ENCODE results near the gene LMLN.
"Not testable (repeated sequence)": the region's sequence is repeated elsewhere in the genome, so short reads cannot be mapped to it uniquely, and the experiment has no call there.

LMLN gene

GRCh38 chr3:198081421-198081844, 121.4 kb downstream of the LMLN start:
- no peak for DNase-seq

- DNase-seq, result not testable (repeated sequence)
These were observed 122.2 kb downstream of the LMLN start for GRCh38 chr3:198082226-198082625.

GRCh38 chr3:198088421-198088955, 128.5 kb downstream of the LMLN start:
- no peak for DNase-seq

DNA sequence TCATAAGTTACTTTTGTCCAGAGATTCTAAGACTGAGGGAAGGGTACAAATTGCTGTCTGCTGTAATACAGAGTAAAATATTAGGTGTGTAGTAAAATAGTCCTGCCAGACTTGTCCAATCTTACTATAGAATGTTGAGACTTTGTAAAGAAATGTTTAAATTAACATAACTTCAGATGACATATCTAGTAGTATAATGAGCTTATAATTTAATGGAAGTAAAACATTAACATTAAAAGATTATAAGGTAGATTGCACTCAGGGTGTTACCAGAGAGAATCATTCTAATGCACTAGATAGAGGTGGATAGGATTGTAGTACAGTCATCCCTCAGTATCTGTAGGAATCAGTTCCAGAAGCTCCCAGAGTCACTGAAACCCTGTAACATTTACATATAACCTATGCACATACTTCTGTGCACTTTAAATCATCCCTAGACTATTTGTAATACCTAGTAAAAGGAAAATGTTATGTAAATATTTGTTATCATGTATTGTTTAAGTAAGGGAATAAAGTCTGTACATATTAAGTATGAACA, 130.8 kb downstream of the LMLN start:
- no peak for DNase-seq

GRCh38 chr3:198092276-198092675, 132.3 kb downstream of the LMLN start:
- DNase-seq, result no peak

DNA sequence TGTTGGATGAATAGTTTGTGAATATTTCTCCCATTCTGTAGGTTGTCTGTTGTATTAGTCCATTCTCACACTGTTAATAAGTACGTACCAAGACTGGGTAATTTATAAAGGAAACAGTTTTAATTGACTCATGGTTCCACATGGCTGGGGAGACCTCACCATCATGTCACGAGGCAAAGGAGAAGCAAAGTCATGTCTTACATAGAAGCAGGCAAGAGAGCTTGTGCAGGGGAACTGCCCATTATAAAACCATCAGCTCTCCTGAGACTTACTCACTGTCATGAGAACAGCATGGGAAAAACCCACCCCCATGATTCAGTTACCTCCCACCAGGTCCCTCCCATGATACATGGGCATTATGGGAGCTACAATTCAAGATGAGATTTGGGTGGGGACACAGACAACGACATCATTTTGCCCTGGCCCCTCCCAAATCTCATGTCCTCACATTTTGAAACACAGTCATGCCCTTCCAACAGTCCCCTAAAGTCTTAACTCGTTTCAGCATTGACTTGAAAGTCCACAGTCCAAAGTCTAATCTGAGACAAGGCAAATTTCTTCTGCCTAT, 133.2 kb downstream of the LMLN start:
- no peak for DNase-seq
